ENCODE measurements around the gene SCN4A. TPM values are rescaled to one million over a fixed set of nuclear protein-coding genes. Genes with fewer than 3 reads are reported as not detected.

SCN4A gene
- total RNA-seq, 1 experiment from 2014 or later, result 0.03 TPM

- ChIA-PET POLR2A (no interaction called here), CTCF (interaction anchor here (1.0 kb wide), 2 partner anchors 13 to 30 kb away, joined by 3 to 12 read pairs; partner anchors contain the start of gene GH1)
- Histone ChIP-seq H3K36me3 (ENCODE audit: control insufficient read depth, insufficient read depth, low read length) (no peaks in the 10 kb centered on the region), H3K4me3 (ENCODE audit: low read depth in 2 of 2, low read length in 2 of 2) (no peak overlapping the region), H3K27me3 (ENCODE audit: control insufficient read depth, insufficient read depth, low read length) (no peaks in the 10 kb centered on the region), H3K27ac (ENCODE audit: low read length) (no peak overlapping the region), H3K9me3 (ENCODE audit: control insufficient read depth, insufficient read depth, low read depth, low read length) (no peaks in the 10 kb centered on the region), H3K4me1 (ENCODE audit: control insufficient read depth, insufficient read depth, low read length) (no peaks in the 10 kb centered on the region)
- in situ Hi-C loops (cut with HindIII; ENCODE audit: low pct_unique_long_range_greater_than_20kb, low sequenced_read_pairs), result no loop called here
- intact Hi-C loops (cut with micrococcal nuclease; ENCODE audit: unreplicated experiment), result no loop called here
- no peak for TF ChIP-seq SIN3A (IDR thresholded peaks at IDR 0.05; ENCODE audit: borderline replicate concordance, insufficient read depth, low read depth, low read length)
- no peak for TF ChIP-seq POLR2AphosphoS5 (IDR thresholded peaks at IDR 0.05; ENCODE audit: low read depth, low read length)
- TF ChIP-seq CTCF (IDR thresholded peaks at IDR 0.05), result no peak
- TF ChIP-seq REST (IDR thresholded peaks at IDR 0.05; ENCODE audit: insufficient read depth in 1 of 2, low read depth in 2 of 2, low read length in 1 of 2), result no peak
- no peak for TF ChIP-seq TCF7L2 (IDR thresholded peaks at IDR 0.05; ENCODE audit: low read depth, low read length)
- ATAC-seq (no peak), DNase-seq (ENCODE audit: low read depth, low spot score) (no peak)
- no TSS peak for BruUV-seq (replicated peaks)
These were observed 24.2 kb downstream of the SCN4A start for GRCh38 chr17:63948521-63948920.

- BruUV-seq (replicated peaks), result no TSS peak
- intact Hi-C loops (cut with micrococcal nuclease; ENCODE audit: unreplicated experiment), result no loop called here
- H3K9me3 ChIP-seq (ENCODE audit: control insufficient read depth, insufficient read depth, low read depth, low read length), result no peaks in the 10 kb centered on the region
- DNase-seq (ENCODE audit: low read depth, low spot score) (no peak), ATAC-seq (no peak)
- H3K4me1 ChIP-seq (ENCODE audit: control insufficient read depth, insufficient read depth, low read length), result no peaks in the 10 kb centered on the region
- in situ Hi-C loops (cut with HindIII; ENCODE audit: low pct_unique_long_range_greater_than_20kb, low sequenced_read_pairs), result no loop called here
- H3K27me3 ChIP-seq (ENCODE audit: control insufficient read depth, insufficient read depth, low read length), result no peaks in the 10 kb centered on the region
- ChIA-PET CTCF (no interaction called here), POLR2A (no interaction called here)
- no peak overlapping the region for H3K4me3 ChIP-seq (ENCODE audit: low read depth in 2 of 2, low read length in 2 of 2)
- no peak overlapping the region for H3K27ac ChIP-seq (ENCODE audit: low read length)
- no peaks in the 10 kb centered on the region for H3K36me3 ChIP-seq (ENCODE audit: control insufficient read depth, insufficient read depth, low read length)
- no peak for TF ChIP-seq CTCF (IDR thresholded peaks at IDR 0.05)
- TF ChIP-seq TCF7L2 (IDR thresholded peaks at IDR 0.05; ENCODE audit: low read depth, low read length), result no peak
- no peak for TF ChIP-seq SIN3A (IDR thresholded peaks at IDR 0.05; ENCODE audit: borderline replicate concordance, insufficient read depth, low read depth, low read length)
- no peak for TF ChIP-seq POLR2AphosphoS5 (IDR thresholded peaks at IDR 0.05; ENCODE audit: low read depth, low read length)
- TF ChIP-seq REST (IDR thresholded peaks at IDR 0.05; ENCODE audit: insufficient read depth in 1 of 2, low read depth in 2 of 2, low read length in 1 of 2), result no peak
These were observed 24.9 kb downstream of the SCN4A start for GRCh38 chr17:63947711-63948330.
